Right lobe of liver (tissue), 4 donors: ENCODE results near the gene NAALADL2.

Source experiments
- POLR2A ChIP-seq: fragments of 450-650 bp; IDR thresholded peaks from one replicate; pipeline ENCODE4 v1.6.1; 2017; ENCODE audit warnings: antibody characterized with exemption, mild to moderate bottlenecking
- TF ChIP-seq, protein P1 (sequence below), 4 donors: fragments of 200-600 bp in 3 of 4; fragments of 450-650 bp in 1 of 4; IDR thresholded peaks; one replicate each; pipeline versions ENCODE4 v1.5.1 to v1.8.0; 2016 to 2022; ENCODE audit warnings: antibody characterized with exemption in 4 of 4, mild to moderate bottlenecking in 2 of 4
- donor health status: DM: no; HTN: no; CAD: no.
- donor health status: DM: no; HTN: no; CAD: no.
- donor health status: DM: no; HTN: yes; CAD: no.

DNA sequence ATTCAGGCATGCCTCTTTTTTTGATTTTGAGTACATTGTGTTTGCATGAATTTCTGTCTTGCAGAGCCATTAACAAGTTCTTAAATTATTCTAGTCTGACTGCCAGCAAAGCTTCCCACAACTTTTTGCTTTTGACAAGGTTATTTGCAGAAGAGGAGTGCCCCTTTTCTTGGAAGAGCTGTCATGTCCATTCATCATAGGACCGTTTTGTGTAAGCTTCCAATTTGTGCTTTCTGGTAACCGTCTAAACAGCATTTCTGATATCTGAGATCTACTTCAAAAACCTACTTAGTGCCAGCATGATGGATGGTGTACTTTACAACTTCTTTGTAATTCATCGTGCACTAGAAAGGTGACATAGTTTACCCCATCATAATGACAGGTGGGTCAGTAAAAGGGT, 379.7 kb downstream of the NAALADL2 start:
- TF ChIP-seq, protein P1, sequence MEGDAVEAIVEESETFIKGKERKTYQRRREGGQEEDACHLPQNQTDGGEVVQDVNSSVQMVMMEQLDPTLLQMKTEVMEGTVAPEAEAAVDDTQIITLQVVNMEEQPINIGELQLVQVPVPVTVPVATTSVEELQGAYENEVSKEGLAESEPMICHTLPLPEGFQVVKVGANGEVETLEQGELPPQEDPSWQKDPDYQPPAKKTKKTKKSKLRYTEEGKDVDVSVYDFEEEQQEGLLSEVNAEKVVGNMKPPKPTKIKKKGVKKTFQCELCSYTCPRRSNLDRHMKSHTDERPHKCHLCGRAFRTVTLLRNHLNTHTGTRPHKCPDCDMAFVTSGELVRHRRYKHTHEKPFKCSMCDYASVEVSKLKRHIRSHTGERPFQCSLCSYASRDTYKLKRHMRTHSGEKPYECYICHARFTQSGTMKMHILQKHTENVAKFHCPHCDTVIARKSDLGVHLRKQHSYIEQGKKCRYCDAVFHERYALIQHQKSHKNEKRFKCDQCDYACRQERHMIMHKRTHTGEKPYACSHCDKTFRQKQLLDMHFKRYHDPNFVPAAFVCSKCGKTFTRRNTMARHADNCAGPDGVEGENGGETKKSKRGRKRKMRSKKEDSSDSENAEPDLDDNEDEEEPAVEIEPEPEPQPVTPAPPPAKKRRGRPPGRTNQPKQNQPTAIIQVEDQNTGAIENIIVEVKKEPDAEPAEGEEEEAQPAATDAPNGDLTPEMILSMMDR (IDR thresholded peaks at IDR 0.05): no peak
- no peak for TF ChIP-seq POLR2A
